Measurements from ENCODE around the gene VAMP4. TPM values are rescaled to one million over a fixed set of nuclear protein-coding genes. Genes with fewer than 3 reads are reported as not detected.
"Not testable (repeated sequence)": the region's sequence is repeated elsewhere in the genome, so short reads cannot be mapped to it uniquely, and the experiment has no call there.

Gene VAMP4
- total RNA-seq, 5 donors from 2014 or later (not counting 1 experiment from before 2014, with no cell fraction given), result 17.8 to 39.9 (median 33.9) TPM

- Histone ChIP-seq H3K4me1 (ENCODE audit: control insufficient read depth in 1 of 2, extremely low read depth in 1 of 2, insufficient read depth in 2 of 2, low read length in 2 of 2) (no peaks in the 10 kb centered on the region), H3K27me3 (replicated peaks in 1 of 2; ENCODE audit: control insufficient read depth in 2 of 2, extremely low read depth in 1 of 2, insufficient read depth in 2 of 2, low read length in 1 of 2) (peaks cover 0 to 2% of the 10 kb centered on the region in 2 experiments), H3K36me3 (ENCODE audit: control insufficient read depth in 2 of 2, extremely low read depth in 1 of 2, insufficient read depth in 1 of 2, low read length in 1 of 2) (no peaks in the 10 kb centered on the region), H3K27ac (ENCODE audit: low read length) (no peak overlapping the region), H3K9me3 (no peaks in the 10 kb centered on the region), H3K4me3 (ENCODE audit: control insufficient read depth in 1 of 2, extremely low read depth in 1 of 2, low read length in 1 of 2) (no peak overlapping the region)
- ChIA-PET CTCF (no interaction called here), POLR2A (no interaction called here)
- no peaks in the 10 kb centered on the region for H3K36me3 Mint-ChIP-seq
- H3K27ac Mint-ChIP-seq, result no peak overlapping the region
- no peaks in the 10 kb centered on the region for H3K4me1 Mint-ChIP-seq
- no peak for ATAC-seq (replicated peaks in 1 of 4)
- no peak for DNase-seq
- no peak overlapping the region for H3K4me3 Mint-ChIP-seq
- 90% methylated on average over 2 of the region's 7 CpGs for WGBS (ENCODE audit: insufficient coverage)
- H3K27me3 Mint-ChIP-seq, result peaks cover 0 to 6% of the 10 kb centered on the region in 2 donors
- no peaks in the 10 kb centered on the region for H3K9me3 Mint-ChIP-seq
These were observed 78.6 kb downstream of the VAMP4 start for GRCh38 chr1:171663036-171663853.

GRCh38 chr1:171661076-171661650, 80.7 kb downstream of the VAMP4 start:
- ChIA-PET POLR2A (no interaction called here), CTCF (no interaction called here)
- Histone ChIP-seq H3K36me3 (ENCODE audit: control insufficient read depth in 2 of 2, extremely low read depth in 1 of 2, insufficient read depth in 1 of 2, low read length in 1 of 2) (no peaks in the 10 kb centered on the region), H3K4me1 (ENCODE audit: control insufficient read depth in 1 of 2, extremely low read depth in 1 of 2, insufficient read depth in 2 of 2, low read length in 2 of 2) (no peaks in the 10 kb centered on the region), H3K4me3 (ENCODE audit: control insufficient read depth in 1 of 2, extremely low read depth in 1 of 2, low read length in 1 of 2) (no peak overlapping the region), H3K9me3 (no peaks in the 10 kb centered on the region), H3K27me3 (replicated peaks in 1 of 2; ENCODE audit: control insufficient read depth in 2 of 2, extremely low read depth in 1 of 2, insufficient read depth in 2 of 2, low read length in 1 of 2) (peaks cover 0 to 2% of the 10 kb centered on the region in 2 experiments), H3K27ac (ENCODE audit: low read length) (no peak overlapping the region)
- no peak for ATAC-seq (replicated peaks in 1 of 4)
- Mint-ChIP-seq H3K27me3 (peaks cover 6 to 7% of the 10 kb centered on the region in 2 donors), H3K4me3 (no peak overlapping the region), H3K27ac (no peak overlapping the region), H3K4me1 (no peaks in the 10 kb centered on the region), H3K36me3 (no peaks in the 10 kb centered on the region), H3K9me3 (no peaks in the 10 kb centered on the region)
- no peak for DNase-seq
- 82% methylated on average over 1 of the region's 5 CpGs for WGBS (ENCODE audit: insufficient coverage)

GRCh38 chr1:171656206-171656605, 85.7 kb downstream of the VAMP4 start:
- Mint-ChIP-seq H3K4me1 (peaks cover 9 to 12% (median 11%) of the 10 kb centered on the region in 3 donors), H3K27me3 (peaks cover 12 to 16% of the 10 kb centered on the region in 2 donors)
- H3K4me3 ChIP-seq (ENCODE audit: control insufficient read depth in 1 of 2, extremely low read depth in 1 of 2, low read length in 1 of 2); POLR2A ChIA-PET; DNase-seq; H3K4me1 ChIP-seq (ENCODE audit: control insufficient read depth in 1 of 2, extremely low read depth in 1 of 2, insufficient read depth in 2 of 2, low read length in 2 of 2); ATAC-seq (replicated peaks in 1 of 4); H3K9me3 Mint-ChIP-seq; H3K36me3 ChIP-seq (ENCODE audit: control insufficient read depth in 2 of 2, extremely low read depth in 1 of 2, insufficient read depth in 1 of 2, low read length in 1 of 2); H3K9me3 ChIP-seq; H3K27ac Mint-ChIP-seq; H3K36me3 Mint-ChIP-seq; H3K27ac ChIP-seq (ENCODE audit: low read length); H3K4me3 Mint-ChIP-seq: not testable (repeated sequence)
- no CpG with 5 or more reads among the region's 9 CpGs for WGBS (ENCODE audit: insufficient coverage)
- peaks cover 0 to 23% of the 10 kb centered on the region in 2 experiments for H3K27me3 ChIP-seq (replicated peaks in 1 of 2; ENCODE audit: control insufficient read depth in 2 of 2, extremely low read depth in 1 of 2, insufficient read depth in 2 of 2, low read length in 1 of 2)
- CTCF ChIA-PET, result interaction anchor here in 1 of 2 donors (2.0 kb wide), 1 partner anchor 11 kb away, joined by 9 read pairs; no protein-coding TSS in a partner anchor

GRCh38 chr1:171655746-171656116, 86.1 kb downstream of the VAMP4 start:
- Mint-ChIP-seq H3K4me1 (peaks cover 9 to 12% (median 11%) of the 10 kb centered on the region in 3 donors), H3K36me3 (no peaks in the 10 kb centered on the region), H3K27me3 (peaks cover 15 to 16% of the 10 kb centered on the region in 2 donors), H3K9me3 (no peaks in the 10 kb centered on the region), H3K4me3 (peak overlapping the region in 2 of 3 donors; percentile 11 to 43), H3K27ac (no peak overlapping the region)
- Histone ChIP-seq H3K27ac (ENCODE audit: low read length) (no peak overlapping the region), H3K36me3 (ENCODE audit: control insufficient read depth in 2 of 2, extremely low read depth in 1 of 2, insufficient read depth in 1 of 2, low read length in 1 of 2) (no peaks in the 10 kb centered on the region), H3K4me3 (ENCODE audit: control insufficient read depth in 1 of 2, extremely low read depth in 1 of 2, low read length in 1 of 2) (no peak overlapping the region), H3K4me1 (ENCODE audit: control insufficient read depth in 1 of 2, extremely low read depth in 1 of 2, insufficient read depth in 2 of 2, low read length in 2 of 2) (peaks cover 4 to 5% of the 10 kb centered on the region in 2 experiments), H3K9me3 (no peaks in the 10 kb centered on the region), H3K27me3 (replicated peaks in 1 of 2; ENCODE audit: control insufficient read depth in 2 of 2, extremely low read depth in 1 of 2, insufficient read depth in 2 of 2, low read length in 1 of 2) (peaks cover 0 to 23% of the 10 kb centered on the region in 2 experiments)
- no peak for ATAC-seq (replicated peaks in 1 of 4)
- CTCF ChIA-PET, result interaction anchor here (0.7 to 2.0 kb wide), 4 partner anchors 10 to 324 kb away, joined by 3 to 9 read pairs (median 4); no protein-coding TSS in a partner anchor
- POLR2A ChIA-PET, result no interaction called here
- no peak for DNase-seq
- 87% methylated on average over 4 of the region's 6 CpGs for WGBS (ENCODE audit: insufficient coverage)

- CTCF ChIA-PET, result interaction anchor here (0.7 to 2.0 kb wide), 5 partner anchors 9 to 324 kb away, joined by 3 to 9 read pairs (median 4); no protein-coding TSS in a partner anchor
- ATAC-seq (replicated peaks in 1 of 4) (peak; percentile 37 to 71 (median 62)), DNase-seq (peak; percentile 3 to 68 (median 47))
- no peaks in the 10 kb centered on the region for H3K9me3 ChIP-seq
- H3K36me3 ChIP-seq (ENCODE audit: control insufficient read depth in 2 of 2, extremely low read depth in 1 of 2, insufficient read depth in 1 of 2, low read length in 1 of 2), result no peaks in the 10 kb centered on the region
- Mint-ChIP-seq H3K36me3 (no peaks in the 10 kb centered on the region), H3K27ac (no peak overlapping the region), H3K4me3 (peak overlapping the region in 2 of 3 donors; percentile 11 to 43), H3K27me3 (peaks cover 15 to 16% of the 10 kb centered on the region in 2 donors), H3K4me1 (peaks cover 9 to 12% (median 11%) of the 10 kb centered on the region in 3 donors), H3K9me3 (no peaks in the 10 kb centered on the region)
- no peak overlapping the region for H3K27ac ChIP-seq (ENCODE audit: low read length)
- peaks cover 0 to 23% of the 10 kb centered on the region in 2 experiments for H3K27me3 ChIP-seq (replicated peaks in 1 of 2; ENCODE audit: control insufficient read depth in 2 of 2, extremely low read depth in 1 of 2, insufficient read depth in 2 of 2, low read length in 1 of 2)
- H3K4me3 ChIP-seq (ENCODE audit: control insufficient read depth in 1 of 2, extremely low read depth in 1 of 2, low read length in 1 of 2), result no peak overlapping the region
- WGBS (ENCODE audit: insufficient coverage), result 20% methylated on average over 16 of the region's 24 CpGs
- POLR2A ChIA-PET, result no interaction called here
- peaks cover 4 to 5% of the 10 kb centered on the region in 2 experiments for H3K4me1 ChIP-seq (ENCODE audit: control insufficient read depth in 1 of 2, extremely low read depth in 1 of 2, insufficient read depth in 2 of 2, low read length in 2 of 2)
These were observed 86.7 kb downstream of the VAMP4 start for GRCh38 chr1:171654942-171655745.

Measured in T-cell (primary cell).